Measurements from ENCODE around the gene AMH.
A peak's percentile ranks its signal among the peaks of the same experiment; 100 is the strongest.

The AMH gene

GRCh38 chr19:2219726-2220125, 29.4 kb upstream of the AMH start:
- DNase-seq, result no peak
- intact Hi-C loops (cut with DNase I), result no loop called here

GRCh38 chr19:2221250-2221831, 27.8 kb upstream of the AMH start:
- intact Hi-C loops (cut with DNase I), result no loop called here
- no peak for DNase-seq

GRCh38 chr19:2221918-2222317, 27.2 kb upstream of the AMH start:
- intact Hi-C loops (cut with DNase I), result no loop called here
- DNase-seq, result no peak

GRCh38 chr19:2223391-2223790, 25.7 kb upstream of the AMH start:
- no peak for DNase-seq
- intact Hi-C loops (cut with DNase I), result no loop called here

- intact Hi-C loops (cut with DNase I), result no loop called here
- DNase-seq, result no peak
These were observed 25.2 kb upstream of the AMH start for GRCh38 chr19:2223959-2224358.

GRCh38 chr19:2224754-2225349, 24.3 kb upstream of the AMH start:
- intact Hi-C loops (cut with DNase I), result no loop called here
- no peak for DNase-seq

GRCh38 chr19:2225415-2226050, 23.6 kb upstream of the AMH start:
- DNase-seq, result no peak
- intact Hi-C loops (cut with DNase I), result no loop called here

GRCh38 chr19:2226051-2226839, 22.9 kb upstream of the AMH start:
- no peak for DNase-seq
- intact Hi-C loops (cut with DNase I), result no loop called here

GRCh38 chr19:2226840-2227360, 22.2 kb upstream of the AMH start:
- no peak for DNase-seq
- intact Hi-C loops (cut with DNase I), result no loop called here

- DNase-seq, result no peak
- intact Hi-C loops (cut with DNase I), result no loop called here
These were observed 21.5 kb upstream of the AMH start for GRCh38 chr19:2227415-2228156.

GRCh38 chr19:2228157-2229030, 20.7 kb upstream of the AMH start:
- intact Hi-C loops (cut with DNase I), result no loop called here
- DNase-seq, result no peak

- intact Hi-C loops (cut with DNase I), result no loop called here
- no peak for DNase-seq
These were observed 19.8 kb upstream of the AMH start for GRCh38 chr19:2229103-2230032.

- intact Hi-C loops (cut with DNase I), result no loop called here
- no peak for DNase-seq
These were observed 19.0 kb upstream of the AMH start for GRCh38 chr19:2230033-2230531.

- no peak for DNase-seq
- intact Hi-C loops (cut with DNase I), result no loop called here
These were observed 18.2 kb upstream of the AMH start for GRCh38 chr19:2230807-2231533.

- peak in 7 of 10 donors; percentile 32 to 92 (median 48) for DNase-seq
- intact Hi-C loops (cut with DNase I), result no loop called here
These were observed 17.4 kb upstream of the AMH start for GRCh38 chr19:2231621-2232221.

- DNase-seq, result no peak
- intact Hi-C loops (cut with DNase I), result no loop called here
These were observed 16.6 kb upstream of the AMH start for GRCh38 chr19:2232286-2233151.

Measured in posterior cingulate gyrus (tissue), 11 donors.